ENCODE data around the gene MSMP.

Gene MSMP, protein sequence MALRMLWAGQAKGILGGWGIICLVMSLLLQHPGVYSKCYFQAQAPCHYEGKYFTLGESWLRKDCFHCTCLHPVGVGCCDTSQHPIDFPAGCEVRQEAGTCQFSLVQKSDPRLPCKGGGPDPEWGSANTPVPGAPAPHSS

DNA sequence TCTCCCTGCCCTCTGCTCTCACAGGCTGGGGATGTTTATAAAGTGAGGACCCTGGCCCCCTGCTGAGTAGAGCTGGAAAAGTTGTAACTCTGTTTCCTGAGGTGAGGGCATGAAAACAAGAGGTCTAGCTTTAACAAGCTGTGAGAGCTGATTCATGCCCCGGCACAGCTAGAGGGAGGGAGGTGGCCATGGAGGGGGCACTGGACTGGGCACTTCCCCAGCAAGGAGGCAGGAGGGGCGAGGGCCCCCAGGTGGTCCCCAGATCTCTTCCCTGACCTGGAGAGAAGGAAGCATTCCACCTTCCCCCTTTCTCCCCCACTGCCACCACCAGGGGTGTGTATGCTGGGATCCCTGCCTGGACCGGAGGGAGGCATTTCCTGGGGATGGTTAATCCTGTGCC lies at the start of gene MSMP:
Gene MSMP (minus strand): TSS at position 13 of the 400 bp plus-strand sequence. CDS start 147 bp downstream, outside the sequence.
- DNase-seq, result no peak

DNA sequence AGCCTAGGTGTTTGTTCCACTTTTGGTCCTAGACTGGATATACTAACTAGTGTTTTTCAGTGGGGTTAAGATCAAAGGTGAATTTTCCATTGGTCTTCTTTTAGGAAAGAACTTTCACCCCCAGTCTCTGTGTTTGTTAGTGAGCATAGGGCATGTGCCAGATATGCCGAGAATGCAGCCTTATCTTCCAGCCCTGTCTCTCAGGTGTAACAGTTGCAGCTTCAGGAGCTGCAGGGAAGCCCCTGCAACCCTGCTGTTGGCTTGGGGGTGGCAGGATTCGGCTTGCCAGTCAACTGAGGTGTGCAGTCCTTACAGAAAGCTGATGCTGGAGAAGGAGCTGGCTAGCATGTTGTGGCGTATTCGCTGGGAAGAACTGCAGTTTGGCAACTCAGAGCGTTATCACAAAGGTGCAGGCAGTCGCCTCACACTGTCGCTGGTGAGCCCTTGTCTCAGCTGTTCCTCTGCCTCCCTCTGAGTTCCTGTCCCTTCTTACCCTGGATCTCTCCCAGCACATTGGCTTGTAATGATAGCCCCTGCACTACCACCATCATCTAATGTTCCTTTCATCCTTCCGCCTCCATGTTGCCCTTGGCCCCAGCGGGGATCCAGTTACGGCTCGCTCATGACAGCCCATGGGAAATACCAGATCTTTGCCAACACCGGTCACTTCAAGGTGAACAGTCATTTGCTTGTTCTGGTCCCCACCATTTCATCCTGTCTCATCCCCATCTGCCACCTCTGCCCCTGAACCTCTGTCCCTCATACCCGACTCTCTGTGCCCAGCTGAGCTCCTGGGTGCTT lies 47.5 kb upstream of the MSMP start:
- no peak for DNase-seq

DNA sequence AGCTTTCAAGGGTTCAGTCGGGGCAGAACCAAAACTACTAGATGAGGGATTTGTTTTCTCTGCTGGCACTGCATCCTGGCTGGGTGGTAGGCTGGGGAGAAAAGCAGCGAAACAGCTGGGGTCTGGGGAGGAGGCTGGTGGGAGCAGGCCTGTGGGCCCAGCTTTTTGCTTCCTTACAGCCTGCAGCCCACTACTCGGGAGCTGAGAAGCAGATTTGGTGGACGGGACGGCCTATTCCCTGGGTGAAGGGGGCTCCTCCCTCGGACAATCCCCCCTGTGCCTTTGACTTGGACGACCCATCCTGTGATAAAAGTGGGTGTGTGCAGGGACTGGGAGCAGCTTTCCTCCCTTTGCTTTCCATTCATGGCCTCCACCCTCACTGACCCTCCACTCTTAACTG lies 46.5 kb upstream of the MSMP start:
- no peak for DNase-seq

DNA sequence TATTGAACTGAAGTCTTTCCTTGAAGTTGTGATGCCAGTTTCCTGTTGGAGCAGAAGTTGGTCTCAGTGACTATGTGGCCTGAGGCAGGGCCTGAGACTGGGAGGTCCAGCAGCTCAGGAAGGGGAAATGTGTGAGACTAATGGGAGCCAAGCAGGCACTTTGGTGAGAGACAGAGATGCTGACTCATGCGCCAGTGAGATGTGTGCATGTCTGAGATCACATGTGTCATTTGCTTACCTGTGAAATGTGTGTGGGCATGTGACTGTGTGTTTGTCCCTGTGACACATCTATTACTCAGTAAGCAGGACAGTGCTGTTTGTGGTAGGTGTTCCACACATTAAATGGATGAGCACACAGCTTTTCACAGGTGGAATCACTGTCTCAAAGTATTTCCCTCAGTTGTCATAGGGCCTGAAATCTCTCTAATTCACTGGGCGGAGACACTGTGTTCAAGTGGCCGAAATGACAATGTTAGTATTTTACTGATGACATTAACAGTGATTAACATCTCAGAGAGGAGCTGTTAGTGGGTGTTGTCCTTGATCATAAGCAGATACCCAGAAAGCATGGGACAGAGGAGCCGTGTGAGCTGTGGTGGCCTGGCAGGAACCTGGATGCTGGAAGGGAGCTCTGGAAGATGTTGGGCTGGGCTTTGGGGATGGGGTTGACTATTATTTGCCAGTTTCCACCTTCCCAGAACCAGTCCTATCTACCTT lies 44.7 kb upstream of the MSMP start:
- peak; percentile 36 for DNase-seq

DNA sequence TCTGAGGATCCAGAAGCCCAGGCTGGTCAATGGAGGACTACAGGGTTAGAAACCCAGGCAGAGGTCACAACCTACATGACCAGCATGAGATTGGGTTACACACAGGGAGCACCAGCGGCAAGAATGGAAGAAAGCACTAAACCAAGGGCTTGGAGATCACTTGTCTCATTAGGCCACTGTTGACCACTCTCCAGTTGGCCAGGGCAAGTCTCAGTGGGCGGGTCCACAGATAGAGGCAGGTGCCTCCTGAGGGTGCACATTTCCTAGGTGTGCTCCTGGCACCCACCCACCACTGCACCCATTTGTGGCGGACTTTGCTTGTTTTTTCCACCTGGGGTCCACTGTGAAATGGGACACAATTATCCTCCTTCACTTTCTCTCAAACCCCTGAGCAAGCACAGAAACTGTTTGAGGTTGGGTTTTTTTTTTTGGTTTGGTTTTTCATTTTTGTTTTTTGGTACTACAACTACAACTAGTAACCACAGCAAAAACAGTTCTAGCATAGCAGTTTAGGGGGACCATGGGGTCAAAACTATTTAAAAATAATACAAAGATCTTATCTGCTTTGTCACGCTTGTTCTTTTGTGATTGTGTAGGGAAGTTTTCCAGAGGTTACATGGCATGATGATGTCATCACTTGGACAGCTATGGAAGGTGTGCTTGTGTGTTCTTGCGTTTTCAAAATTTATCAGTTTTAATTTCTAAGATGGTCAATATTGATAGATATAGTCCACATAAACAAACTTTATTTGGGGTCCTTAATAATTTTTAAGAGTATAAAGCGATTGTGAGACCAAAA lies 43.4 kb upstream of the MSMP start:
- no peak for DNase-seq

DNA sequence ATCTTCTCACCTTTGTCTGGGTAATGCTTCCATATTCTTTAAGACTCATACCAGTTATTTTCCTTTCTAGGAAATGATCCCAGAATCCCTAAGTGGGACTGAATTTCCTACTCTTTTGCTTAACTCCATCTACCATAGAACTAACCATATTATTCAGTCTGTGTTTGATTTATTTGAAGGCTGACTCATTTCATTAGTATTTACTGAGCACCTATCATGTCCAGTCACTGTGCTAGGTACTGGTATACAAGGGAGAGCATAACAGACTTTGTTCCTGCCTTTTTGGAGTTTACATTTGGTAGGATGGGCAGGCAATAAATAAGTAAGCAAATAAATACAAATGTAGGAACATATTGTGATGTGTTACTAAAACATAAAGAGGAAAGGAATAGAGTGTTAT lies 41.6 kb upstream of the MSMP start:
- no peak for DNase-seq

DNA sequence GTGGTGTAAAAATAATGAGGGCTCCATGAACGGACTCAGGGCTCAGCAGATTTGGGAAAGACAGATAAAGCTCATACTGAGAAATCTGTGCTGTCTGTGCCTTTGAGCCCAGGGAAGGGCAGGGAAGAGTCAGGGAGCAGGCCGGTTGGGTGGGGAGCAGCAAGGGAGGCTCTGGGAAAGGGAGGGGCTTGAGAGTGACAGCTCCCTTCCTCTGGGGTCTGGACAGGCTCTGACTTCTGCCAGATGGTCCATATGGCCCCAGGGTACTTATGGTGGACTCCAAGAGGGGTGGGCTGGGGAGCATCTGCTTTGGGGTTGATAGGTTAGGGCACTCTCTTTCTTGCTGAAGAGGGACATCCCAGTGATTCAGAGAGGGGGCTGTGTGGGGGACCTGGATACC lies 39.4 kb upstream of the MSMP start:
- no peak for DNase-seq

DNA sequence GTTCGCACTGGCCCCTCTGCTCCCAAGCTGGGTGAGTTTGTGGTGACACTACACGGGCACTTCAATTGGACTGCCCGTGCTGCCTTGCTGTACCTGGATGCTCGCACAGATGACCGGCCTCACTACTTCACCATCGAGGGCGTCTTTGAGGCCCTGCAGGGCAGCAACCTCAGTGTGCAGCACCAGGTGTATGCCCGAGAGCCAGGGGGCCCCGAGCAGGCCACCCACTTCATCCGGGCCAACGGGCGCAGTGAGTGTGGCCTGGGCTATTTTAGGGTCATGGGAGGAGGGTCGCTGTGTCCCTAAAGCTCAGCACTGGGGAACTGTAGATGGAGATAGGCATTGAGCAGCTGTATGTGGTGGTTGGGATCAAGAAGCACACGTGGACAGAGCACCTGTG lies 38.8 kb upstream of the MSMP start:
- DNase-seq, result no peak

DNA sequence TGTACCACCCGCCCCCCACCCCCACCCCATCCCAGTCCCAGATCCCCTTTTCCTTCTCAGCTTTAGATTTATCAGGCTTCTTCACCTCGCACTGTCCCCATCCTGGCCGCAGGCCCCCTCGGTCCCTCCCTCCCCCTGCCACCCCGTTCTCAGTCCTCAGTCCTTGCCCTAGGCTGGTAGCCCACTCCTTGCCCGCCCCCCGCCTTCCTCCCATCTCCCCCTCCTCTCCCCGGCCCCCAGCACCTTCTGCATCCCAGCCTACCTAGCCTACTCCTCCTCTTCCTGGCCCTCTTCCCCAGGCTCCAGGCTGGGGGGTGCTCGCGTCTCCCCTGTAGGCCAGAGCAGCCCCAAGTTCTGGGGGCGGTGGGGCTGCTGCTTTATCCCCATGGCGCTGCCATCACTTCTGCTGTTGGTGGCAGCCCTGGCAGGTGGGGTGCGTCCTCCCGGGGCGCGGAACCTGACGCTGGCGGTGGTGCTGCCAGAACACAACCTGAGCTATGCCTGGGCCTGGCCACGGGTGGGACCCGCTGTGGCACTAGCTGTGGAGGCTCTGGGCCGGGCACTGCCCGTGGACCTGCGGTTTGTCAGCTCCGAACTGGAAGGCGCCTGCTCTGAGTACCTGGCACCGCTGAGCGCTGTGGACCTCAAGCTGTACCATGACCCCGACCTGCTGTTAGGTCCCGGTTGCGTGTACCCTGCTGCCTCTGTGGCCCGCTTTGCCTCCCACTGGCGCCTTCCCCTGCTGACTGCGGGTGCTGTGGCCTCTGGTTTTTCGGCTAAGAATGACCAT lies 38.1 kb upstream of the MSMP start:
- DNase-seq, result no peak

DNA sequence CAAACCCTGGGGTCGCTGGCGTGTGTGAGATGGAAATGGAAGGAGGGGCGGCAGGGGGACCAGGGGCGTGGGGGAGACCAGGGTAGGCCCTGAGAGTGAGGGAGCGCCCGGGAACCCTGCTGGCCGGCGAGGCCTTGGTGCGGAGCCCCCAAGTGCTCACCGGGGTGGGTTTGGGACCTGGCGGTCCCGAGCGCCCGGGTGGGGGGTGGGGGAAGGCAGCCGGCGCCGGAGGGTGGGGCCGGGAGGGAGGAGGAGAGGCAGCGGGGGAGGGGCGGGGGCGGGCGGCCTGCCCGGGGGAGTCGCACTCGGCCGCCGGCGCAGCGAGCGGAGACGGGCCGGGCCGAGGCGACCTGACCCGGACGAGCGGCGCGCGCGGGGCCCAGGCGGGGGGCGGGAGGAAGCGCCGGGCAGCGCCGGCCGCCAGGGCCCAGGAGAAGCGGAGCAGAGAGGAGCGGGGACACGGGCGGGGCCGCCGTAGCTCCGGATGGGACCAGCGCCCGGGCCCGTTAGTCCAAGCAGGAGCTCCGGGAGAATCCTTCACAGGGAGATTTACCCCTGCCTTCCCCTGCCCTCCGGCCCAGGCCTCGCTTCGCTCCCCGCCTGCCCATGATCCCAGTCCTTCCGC lies 37.3 kb upstream of the MSMP start, which contains the start of gene NPR2:
Gene NPR2 (plus strand): TSS at position 295 of the 625 bp plus-strand sequence. CDS start 818 bp downstream, outside the sequence.
- DNase-seq, result no peak

DNA sequence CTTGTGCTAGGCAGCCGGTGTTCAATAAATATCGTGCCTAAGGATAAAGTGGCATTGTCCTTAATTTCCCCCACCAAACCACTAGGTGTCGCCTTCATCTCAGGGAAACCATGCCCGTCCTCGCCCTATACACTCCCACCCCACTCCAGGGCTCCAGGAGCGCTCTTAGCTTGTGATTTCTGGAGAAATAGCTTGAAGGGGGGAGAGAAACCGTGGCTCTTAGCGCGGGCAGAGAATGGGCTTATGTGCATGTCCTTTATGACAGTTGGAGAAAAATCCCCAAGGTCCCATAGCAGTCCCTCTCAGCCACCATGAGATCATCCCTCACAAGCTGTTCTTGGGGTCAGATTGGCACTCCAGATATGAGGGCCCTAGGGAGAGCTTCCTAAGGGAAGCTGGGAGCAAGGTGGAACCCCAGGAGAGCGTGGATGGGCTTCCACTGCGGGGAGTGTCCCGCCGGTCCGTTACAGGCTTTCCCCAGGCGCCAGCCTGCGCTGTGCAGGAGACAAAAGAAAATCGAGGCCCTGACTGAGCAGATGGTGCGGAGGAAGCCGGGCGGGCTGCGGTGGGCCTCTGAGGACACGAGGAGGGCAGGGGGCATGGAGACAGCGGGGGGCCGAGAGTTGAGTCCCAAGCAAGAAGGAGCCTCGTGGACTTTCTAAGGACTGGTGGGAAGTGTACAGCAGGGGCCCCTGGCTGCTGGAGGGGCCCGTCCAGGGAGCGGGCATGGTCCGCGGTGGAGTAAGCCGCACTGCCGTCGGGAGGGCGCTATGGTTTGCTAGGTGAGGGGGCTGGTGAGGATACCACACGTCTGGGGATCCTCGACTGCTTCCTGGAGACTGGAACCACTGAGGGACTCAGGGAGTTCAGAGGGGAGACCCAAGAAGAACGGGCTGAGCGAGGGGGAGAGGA lies 36.6 kb upstream of the MSMP start:
- peak; percentile 71 for DNase-seq

DNA sequence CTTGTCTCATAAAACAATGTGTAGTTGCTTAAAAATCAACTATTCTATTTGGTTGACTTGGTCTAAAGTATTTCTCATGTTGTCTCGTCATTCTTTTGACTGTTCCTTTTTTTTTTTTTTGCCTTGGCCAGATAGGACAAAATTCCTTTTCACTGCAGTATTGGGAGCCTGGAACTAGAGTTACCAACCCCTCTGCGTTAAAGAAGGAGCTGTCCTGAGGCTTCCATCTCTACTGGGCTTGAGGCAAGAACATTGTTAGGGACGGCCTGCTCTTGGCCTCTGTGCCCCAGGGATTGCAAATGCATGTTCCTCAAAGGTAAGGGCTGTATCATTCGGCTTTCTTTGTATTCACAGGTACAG lies 35.9 kb upstream of the MSMP start:
- DNase-seq, result no peak

DNA sequence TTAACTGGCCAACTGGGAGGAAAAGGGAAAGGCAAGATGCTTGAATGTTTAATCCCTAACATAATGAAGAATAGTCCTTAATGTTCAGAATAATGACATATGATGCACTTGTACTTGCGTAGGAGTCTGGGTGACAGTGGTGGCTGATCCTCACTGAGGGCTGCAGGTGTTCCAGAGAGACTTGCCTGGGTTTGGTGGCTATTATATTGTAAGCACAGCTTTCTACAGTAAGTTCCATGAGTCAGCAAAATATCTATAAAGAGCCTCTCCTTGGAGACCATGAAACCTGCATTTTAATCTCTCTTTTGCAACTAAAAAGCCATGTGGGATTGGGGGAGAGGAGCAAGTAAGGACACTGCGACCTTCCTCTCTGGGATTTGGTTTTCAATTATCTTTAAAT lies 35.5 kb upstream of the MSMP start:
- no peak for DNase-seq

DNA sequence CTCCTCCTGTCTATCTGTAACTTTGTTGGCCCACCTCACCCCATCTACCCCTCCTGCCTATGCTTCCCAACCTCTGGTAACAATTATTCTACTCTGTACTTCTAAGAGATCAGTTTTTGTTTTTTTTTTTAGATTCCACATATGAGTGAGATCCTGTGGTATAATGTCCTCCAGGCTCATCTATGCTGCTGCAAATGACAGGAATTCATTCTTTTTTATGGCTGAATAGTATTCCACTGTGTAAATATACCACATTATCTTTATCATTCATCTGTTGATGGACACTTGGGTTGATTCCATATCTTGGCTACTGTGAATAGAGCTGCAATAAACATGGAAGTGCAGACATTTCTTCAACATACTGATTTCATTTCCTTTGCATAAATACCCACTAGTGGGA lies 29.3 kb upstream of the MSMP start:
- no peak for DNase-seq

DNA sequence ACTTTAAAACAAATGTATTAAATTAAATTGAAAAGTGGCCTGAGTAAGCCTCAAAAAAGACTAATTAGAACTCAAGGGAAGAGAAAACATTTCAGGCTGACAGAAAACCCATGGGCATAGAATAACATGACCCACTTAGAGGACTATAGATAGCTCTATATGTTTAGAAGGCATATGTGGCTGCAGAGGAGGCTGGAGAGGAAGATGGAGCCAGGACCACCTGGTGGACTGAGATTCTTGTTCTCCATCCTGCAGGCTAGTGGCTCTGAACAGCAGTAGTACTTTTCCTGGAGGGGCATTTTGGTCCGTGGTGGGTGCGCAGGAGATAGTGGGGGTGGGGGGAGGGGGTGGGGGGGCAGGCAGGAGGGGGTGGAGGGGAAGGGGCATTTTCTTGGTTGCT lies 27.0 kb upstream of the MSMP start:
- DNase-seq, result no peak

DNA sequence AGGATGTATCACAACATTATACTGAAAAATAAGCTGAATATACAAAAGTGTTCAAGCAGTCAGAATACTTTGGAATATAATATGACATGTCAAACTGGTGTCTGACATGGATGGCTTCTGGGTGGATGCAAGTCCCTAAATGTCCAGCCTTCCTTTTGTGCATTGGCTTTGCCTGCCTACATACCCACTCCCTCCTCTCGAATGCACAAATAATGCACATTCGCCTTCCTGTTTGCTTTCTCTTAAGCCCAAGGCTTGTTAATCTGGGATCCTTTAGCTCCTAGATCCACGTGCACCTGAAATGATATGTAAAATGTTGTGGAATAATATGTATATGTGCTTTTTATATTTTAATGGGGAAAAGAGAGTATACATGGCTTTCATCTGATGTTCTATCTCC lies 24.4 kb upstream of the MSMP start:
- no peak for DNase-seq

DNA sequence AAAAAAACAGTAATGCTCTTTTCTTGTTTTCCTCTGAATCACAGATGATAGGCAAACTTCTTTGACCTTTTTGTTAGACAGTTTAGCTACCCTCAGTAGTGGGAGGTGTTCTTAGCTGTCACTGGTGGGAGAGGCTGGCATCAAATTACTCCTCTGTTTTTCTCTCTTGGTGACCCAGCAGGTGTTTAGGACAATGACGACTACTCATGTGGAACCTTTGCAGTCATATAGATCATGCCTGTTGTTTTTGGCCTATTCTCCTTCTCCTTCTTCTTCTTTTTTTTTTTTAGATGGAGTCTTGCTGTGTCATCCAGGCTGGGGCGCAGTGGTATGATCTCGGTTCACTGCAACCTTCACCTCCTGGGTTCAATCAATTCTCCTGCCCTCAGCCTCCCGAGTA lies 21.9 kb upstream of the MSMP start:
- DNase-seq, result no peak

DNA sequence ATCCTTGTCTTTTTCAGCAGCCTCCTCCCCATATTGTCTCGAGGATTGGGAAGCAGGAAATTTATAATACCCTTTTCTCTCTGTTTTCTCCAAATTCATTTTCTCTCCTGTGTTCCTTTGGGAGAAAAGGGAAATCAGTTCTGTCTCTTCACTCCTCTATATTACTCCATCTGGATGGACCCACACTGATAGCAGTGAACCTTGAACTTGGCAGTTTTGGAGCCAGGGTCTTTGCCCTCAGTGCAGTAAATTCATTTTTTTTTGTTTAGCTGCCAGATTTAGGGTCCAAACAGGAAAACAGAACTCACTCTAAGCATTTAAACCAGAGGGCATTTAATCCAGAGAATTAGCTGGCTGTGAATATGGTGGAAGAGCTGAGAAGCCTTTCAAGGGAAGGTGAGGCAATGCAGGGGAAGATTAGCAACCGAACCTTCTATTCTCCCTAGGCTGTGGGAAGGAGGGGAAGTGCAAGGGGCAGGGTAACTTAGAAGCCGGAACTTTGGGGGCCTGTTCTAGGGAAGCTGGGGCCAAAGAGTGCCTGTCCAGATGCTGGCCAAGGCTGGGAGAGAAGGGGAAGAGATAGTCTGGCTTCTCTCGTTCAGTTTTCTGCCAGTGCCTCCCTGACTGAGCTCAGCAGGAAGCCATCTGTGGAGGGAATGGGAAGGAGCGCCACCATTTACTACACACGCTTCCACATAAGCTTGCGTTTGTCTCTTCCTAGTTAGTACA lies 21.0 kb upstream of the MSMP start:
- DNase-seq, result no peak

DNA sequence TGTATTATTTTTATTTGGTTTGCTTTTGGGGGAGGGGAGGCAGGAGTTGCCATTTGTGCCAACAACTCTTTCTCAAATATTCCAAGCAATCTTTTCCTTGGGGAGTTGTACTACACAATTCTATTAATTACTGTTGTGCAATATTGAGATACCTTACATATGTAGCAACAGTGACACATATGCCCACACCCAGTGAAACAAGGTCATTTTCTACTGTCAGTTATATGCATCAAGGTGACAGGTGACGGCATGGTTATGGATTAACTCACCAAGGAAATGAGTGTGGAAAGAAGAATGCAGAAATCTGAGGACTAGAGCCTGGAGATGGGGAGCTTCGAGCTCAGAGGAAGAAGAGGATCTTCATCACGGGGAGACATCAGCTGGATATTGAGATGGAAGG lies 17.9 kb upstream of the MSMP start:
- no peak for DNase-seq

DNA sequence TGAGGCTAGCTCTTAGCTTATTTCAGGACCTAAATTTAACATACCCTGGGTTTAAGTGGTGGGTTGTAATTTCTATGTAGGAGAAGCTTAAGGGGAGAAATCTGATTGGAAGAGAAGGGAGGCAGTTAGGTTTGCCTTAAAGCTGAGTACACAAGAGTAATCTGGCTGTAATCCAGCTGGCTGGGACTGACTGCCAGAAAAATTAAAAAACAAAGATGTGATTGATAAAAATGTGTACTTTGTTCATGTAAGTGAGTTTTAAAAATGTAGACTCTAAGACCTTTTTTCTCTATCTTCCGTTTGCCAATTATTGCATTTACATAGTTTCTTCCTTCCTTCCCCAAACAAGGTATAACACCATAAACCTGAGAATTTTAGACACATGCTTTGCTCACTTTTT lies 17.5 kb upstream of the MSMP start:
- DNase-seq, result no peak

Measured in CD4-positive, alpha-beta T cell treated with Interleukin-4 for 4 hours (primary cell).